C4-2B (cell line): Measurements from ENCODE around the gene TKTL2.

Experiments
- ZFX ChIP-seq: fragments of 450-650 bp; IDR thresholded peaks from 2 replicates; pipeline ENCODE4 v1.6.1; 2017
- TF ChIP-seq, protein P1 (sequence below): fragments of 450-650 bp; conservative IDR thresholded peaks from 2 replicates; pipeline ENCODE4 v1.5.1; 2017; ENCODE audit warnings: mild to moderate bottlenecking

DNA sequence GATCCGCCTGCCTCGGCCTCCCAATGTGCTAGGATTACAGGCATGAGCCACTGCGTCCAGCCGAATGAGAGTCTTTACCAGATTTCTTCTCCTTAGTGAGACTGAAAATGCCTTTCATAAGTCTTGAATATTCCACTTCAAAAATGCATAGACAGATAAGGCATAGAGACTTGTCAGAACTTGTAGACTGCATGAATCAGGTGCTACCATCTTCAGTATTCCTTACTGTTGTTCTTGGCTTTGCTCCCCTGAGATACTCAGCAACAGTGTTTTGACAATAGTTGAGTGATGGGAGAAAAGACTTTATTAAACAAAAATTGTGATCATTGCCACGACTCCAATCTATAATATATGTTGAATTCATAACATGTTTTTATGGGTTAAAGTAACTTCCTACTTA lies 11.0 kb downstream of the TKTL2 start:
- TF ChIP-seq, protein P1, sequence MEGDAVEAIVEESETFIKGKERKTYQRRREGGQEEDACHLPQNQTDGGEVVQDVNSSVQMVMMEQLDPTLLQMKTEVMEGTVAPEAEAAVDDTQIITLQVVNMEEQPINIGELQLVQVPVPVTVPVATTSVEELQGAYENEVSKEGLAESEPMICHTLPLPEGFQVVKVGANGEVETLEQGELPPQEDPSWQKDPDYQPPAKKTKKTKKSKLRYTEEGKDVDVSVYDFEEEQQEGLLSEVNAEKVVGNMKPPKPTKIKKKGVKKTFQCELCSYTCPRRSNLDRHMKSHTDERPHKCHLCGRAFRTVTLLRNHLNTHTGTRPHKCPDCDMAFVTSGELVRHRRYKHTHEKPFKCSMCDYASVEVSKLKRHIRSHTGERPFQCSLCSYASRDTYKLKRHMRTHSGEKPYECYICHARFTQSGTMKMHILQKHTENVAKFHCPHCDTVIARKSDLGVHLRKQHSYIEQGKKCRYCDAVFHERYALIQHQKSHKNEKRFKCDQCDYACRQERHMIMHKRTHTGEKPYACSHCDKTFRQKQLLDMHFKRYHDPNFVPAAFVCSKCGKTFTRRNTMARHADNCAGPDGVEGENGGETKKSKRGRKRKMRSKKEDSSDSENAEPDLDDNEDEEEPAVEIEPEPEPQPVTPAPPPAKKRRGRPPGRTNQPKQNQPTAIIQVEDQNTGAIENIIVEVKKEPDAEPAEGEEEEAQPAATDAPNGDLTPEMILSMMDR, result no peak
- no peak for TF ChIP-seq ZFX
